GM18519 (cell line): ENCODE data around the gene RBPJ.

Experiments
- ATAC-seq: cut with Tn5 transposase; IDR thresholded peaks from one replicate; pipeline ENCODE4 v1.9.1; 2021; ENCODE audit warnings: mild to moderate bottlenecking, moderate library complexity; ENCODE audit not compliant: unreplicated experiment, low FRiP score

RBPJ gene

DNA sequence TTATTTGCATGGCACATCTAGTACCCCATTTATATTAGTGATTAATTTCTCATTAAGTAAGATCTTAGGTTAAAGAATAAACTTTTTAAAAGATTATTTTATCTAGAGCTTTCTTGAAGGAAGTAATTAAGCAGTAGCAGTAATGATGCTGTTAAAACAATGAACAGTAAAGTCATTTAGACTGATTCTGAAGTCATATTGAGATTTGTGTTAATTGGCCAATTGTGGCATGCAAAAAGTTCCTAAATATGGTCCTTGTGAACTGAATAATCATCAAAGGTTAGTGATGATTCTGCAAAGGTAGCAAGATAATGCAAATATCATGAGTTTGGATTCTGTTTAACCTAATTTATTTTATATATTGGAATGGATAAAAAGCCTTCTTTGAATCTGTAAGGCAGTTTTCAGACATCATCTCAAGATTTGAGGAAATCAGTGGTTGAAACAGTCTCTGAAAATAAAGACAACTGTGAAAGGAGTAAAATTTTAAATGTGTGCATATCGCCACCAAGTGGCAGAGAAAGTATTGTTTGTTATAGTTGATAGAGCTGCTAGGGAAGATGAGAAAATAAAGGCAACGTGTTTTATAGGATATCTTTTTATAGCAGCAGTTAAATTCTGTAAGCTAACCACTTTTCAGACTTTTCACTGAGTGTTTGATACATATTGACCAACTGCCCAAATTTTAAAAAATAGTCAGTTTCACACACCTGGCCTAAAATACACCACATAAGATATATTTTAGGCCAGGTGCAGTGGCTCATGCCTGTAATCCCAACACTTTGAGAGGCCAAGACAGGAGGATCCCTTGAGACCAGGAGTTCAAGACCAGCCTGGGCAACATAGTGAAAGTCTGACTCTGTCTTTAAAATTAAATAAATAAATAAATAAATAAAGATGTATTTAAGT, 89.8 kb downstream of the RBPJ start:
- ATAC-seq = peak; percentile 64

DNA sequence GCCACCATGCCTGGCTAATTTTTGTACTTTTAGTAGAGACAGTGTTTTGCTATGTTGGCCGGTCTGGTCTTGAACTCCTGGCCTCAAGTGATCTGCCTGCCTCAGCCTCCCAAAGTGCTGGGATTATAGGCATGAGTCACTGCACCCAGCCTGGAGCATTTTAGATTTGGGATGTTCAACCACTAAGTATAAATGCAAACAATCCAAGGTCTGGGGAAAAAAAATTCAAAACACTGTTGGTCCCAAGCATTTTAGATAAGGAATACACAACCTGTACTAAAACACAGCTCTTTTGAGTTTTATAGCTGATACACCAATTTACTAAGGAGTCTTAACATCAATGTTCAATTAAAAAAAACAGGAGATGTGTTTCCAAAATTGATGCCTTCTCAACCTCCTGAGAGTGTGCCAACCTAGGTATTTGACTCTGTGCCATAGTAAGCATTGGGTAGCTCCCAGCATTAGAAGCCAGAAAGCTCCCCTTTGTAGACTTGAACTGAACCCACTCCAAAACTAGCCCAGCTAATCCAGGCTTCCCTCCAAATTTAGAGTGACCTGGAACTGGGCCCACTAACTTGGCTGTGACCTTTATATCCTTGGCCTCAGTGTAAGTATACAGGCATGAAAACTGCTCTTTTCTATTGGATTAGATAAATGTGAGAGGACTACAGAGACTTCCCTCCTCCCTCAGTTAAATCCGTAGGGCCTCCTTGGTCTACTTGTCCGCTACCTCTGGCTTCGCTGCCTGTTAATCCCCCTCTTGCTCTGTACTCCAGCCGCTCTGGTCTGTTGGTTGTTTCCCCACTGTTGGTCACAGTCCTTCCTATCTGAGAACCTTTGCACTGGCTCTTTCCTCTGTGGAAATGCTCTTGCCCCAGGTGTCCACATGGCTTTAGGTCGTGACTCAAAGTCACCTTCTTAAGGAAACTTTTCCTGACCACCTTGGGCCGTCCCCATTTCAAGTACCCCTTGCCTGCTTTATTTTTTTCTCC, 91.9 kb downstream of the RBPJ start:
- no peak for ATAC-seq

DNA sequence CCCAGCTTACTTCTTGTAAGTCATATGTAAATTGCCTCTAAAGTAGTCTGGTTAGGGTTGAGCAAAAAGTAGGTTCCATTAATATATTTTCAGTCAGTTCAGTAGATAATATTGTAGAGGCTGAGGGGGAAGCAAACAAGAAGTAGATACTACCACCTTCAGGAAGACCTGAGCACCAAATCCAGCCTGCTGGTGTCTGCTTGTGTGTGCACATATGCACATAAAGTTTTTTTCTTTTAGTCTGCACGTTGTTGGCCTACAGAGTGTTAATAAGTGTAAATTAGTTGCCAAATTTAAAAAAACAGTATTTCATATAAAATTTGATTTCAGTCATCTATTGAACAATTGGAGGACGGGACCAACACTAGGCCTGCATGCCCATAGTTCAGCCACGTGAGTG, 92.8 kb downstream of the RBPJ start:
- no peak for ATAC-seq

DNA sequence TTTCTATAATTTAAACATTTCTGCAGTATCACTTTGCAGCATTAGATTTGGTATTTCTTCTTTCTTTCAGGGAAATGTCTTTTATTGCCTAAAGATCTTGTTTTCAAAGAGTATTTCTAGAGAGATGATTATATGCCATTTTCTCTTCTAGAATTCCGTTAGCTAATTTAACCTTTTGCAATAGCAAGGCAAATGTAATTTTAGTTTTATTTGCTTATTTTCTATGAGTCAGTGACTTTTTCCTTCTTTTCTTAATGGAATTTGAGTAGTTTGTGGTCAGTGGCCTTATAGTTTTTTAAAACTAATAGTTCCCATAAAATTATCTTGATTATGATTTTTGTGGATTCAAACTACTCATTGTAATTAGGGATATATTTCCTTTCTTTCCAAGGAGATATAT, 97.3 kb downstream of the RBPJ start:
- no peak for ATAC-seq

GRCh38 chr4:26418850-26419249, 98.0 kb downstream of the RBPJ start:
- no peak for ATAC-seq

DNA sequence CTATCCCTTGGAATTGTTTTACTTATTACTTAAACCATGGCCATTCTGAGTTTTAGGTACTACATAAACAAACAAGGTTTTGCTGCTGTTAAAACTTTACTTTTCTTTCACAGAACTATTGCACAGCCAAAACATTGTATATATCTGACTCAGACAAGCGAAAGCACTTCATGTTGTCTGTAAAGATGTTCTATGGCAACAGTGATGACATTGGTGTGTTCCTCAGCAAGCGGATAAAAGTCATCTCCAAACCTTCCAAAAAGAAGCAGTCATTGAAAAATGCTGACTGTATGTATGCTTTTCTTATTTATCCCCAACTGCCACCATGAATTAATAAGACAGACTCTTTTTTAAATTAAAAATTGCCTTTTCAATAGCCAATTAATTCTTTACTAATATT, 99.6 kb downstream of the RBPJ start:
- ATAC-seq = no peak

- ATAC-seq = no peak
Observed at GRCh38 chr4:26420913-26421312, 100.1 kb downstream of the RBPJ start.

DNA sequence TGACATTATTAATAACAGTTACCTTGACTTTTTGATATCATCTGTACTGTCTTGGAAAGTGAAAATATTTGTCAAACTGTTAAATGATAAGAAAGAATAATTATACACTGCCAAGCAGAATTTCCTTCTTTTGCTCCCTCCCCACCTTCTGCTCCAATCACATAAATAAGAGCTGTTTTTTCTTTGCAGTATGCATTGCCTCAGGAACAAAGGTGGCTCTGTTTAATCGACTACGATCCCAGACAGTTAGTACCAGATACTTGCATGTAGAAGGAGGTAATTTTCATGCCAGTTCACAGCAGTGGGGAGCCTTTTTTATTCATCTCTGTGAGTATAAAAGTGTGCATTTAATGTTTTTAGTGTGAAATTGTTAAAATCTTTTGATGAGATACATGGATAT, 103.3 kb downstream of the RBPJ start:
- ATAC-seq = no peak

- no peak for ATAC-seq
Observed at GRCh38 chr4:26424838-26425237, 104.0 kb downstream of the RBPJ start.

GRCh38 chr4:26425953-26426352, 105.1 kb downstream of the RBPJ start:
- ATAC-seq = no peak

DNA sequence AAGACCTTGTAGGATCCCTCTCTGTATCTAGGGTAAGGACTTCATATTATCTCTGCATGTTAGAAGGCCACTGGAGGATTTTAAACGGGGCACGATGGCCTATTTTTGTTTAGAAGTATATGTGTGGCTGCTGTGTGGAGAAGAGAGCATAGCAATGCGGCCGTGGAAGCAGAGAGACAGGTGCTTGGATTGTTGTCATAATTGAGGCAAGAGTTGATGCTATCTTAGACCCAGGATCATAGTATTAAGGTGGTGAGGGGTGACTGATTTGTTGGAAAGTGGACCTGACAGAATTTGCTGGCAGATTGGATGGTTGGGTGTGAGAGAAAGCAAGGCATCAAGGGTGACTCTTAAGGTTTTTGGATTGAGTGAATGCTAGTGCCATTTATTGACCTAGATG, 106.1 kb downstream of the RBPJ start:
- no peak for ATAC-seq

- ATAC-seq = no peak
Observed at GRCh38 chr4:26429910-26430309, 109.1 kb downstream of the RBPJ start.

GRCh38 chr4:26431461-26432180, 110.8 kb downstream of the RBPJ start:
- no peak for ATAC-seq

- ATAC-seq = no peak
Observed at GRCh38 chr4:26432419-26432818, 111.6 kb downstream of the RBPJ start.

DNA sequence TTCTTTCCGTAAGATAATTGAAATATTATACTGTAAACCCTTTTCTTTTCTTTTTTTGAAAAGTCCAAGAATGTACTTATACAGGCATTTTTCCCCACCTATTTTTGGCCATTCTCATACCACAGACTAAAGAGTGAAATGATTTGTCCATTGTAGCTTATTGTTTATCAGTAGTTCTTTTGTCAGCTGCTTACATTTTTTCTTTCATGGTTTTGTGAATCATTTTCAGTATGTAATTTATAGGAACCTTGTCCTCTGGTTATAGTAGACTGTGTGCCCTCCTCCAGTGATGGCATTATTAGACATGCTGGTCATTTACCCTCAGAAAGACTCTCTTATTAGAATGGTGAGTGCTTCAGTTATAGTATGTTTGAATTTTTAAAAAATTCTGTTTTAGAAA, 112.7 kb downstream of the RBPJ start:
- no peak for ATAC-seq

GRCh38 chr4:26434030-26434639, 113.3 kb downstream of the RBPJ start:
- no peak for ATAC-seq

GRCh38 chr4:26441102-26441501, 120.3 kb downstream of the RBPJ start:
- no peak for ATAC-seq

DNA sequence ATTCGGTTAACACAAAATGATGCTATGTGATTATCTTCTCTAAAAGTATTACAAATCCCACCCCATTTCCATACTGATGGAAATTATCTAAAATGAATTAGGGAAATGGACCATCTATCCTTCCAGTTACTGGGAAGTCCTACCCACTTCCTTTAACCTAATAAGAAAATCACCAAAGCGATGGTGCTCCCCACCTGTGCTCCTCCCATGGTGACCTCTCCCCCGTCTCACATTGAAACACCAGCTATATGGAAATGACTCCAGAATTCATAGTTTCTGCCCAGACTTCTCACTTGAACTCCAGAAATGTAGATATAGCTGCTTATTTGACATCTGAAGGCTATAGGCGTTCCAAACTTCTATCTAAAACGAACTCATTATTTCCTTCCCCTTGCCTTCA, 121.0 kb downstream of the RBPJ start:
- ATAC-seq = no peak

DNA sequence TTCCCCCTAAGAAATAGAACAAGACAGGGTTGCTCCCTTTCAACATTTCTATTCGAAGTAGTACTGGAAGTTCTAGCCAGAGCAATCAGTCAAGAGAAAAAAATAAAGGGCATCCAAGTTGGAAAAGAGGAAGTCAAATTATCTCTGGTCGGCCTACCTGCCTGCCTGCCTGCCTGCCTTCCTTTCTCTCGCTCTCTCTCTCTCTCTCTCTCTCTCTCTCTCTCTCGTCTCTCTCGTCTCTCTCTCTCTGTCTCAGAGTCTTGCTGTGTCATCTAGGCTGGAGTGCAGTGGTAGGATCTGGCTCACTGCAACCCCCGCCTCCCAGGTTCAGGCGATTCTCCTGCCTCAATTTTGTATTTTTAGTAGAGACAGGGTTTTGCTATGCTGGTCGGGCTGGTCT, 126.6 kb downstream of the RBPJ start:
- no peak for ATAC-seq

GRCh38 chr4:26450418-26450817, 129.6 kb downstream of the RBPJ start:
- no peak for ATAC-seq
